HL-60 (cell line): ENCODE data around the gene HS3ST5.

Experiments used
- DNase-seq, 2 experiments: peaks; one replicate each; pipeline ENCODE4 v3.0.0-alpha.2; 2010 to 2020; ENCODE audit warnings: low read depth in 1 of 2, low spot score in 1 of 2
- H3K27ac ChIP-seq: fragments of 250-450 bp; sonication (Bioruptor Pico); replicated peaks from 2 replicates; pipeline ENCODE4 v1.5.1; 2020; ENCODE audit warnings: mild to moderate bottlenecking, moderate library complexity
- H3K27me3 ChIP-seq: fragments of 250-450 bp; sonication (Bioruptor Pico); 2 replicates; pipeline ENCODE4 v1.5.1; 2021; ENCODE audit warnings: mild to moderate bottlenecking, moderate library complexity; ENCODE audit not compliant: insufficient read depth, poor library complexity, severe bottlenecking
- H3K4me3 ChIP-seq: replicated peaks from 2 replicates; pipeline ENCODE4 v1.5.1; 2011; ENCODE audit warnings: mild to moderate bottlenecking, control low read depth, low read length; ENCODE audit not compliant: insufficient read depth
- GABPA ChIP-seq: IDR thresholded peaks from 2 replicates; pipeline ENCODE4 v1.6.1; 2012; ENCODE audit warnings: low read depth
- POLR2AphosphoS5 ChIP-seq: IDR thresholded peaks from 2 replicates; pipeline ENCODE4 v1.6.1; 2012; ENCODE audit warnings: low read depth
- SPI1 ChIP-seq: IDR thresholded peaks from 2 replicates; pipeline ENCODE4 v1.6.1; 2012; ENCODE audit warnings: low read depth, mild to moderate bottlenecking, borderline replicate concordance
- TF ChIP-seq, protein P1 (sequence below): IDR thresholded peaks from one replicate; pipeline ENCODE4 v1.5.1; 2011; ENCODE audit warnings: low read length, control low read depth, inconsistent platforms; ENCODE audit not compliant: insufficient read depth
- TF ChIP-seq, protein P2 (sequence below): IDR thresholded peaks from 2 replicates; pipeline ENCODE4 v1.6.1; 2012; ENCODE audit warnings: low read depth; ENCODE audit not compliant: insufficient replicate concordance

Gene HS3ST5

DNA sequence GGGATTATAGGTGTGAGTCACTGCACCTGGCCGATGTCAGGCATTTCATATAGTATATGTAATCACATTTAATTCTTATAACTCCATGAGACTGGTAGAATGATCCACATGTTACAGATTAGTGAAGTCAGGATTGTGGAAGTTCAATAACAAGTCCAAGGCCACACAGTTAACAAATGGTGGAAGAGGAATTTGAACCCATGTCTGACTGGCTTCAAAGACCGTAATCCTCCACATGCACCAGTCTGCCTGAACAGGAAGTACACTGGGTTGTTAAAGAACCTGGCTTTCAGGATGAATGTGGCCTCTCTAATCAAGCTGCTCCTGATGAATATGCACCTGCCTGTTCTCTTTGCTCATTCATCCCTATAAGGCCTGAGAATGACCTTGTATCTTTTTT is 249.9 kb downstream of the HS3ST5 start:
- no peak for TF ChIP-seq GABPA
- TF ChIP-seq, protein P1, sequence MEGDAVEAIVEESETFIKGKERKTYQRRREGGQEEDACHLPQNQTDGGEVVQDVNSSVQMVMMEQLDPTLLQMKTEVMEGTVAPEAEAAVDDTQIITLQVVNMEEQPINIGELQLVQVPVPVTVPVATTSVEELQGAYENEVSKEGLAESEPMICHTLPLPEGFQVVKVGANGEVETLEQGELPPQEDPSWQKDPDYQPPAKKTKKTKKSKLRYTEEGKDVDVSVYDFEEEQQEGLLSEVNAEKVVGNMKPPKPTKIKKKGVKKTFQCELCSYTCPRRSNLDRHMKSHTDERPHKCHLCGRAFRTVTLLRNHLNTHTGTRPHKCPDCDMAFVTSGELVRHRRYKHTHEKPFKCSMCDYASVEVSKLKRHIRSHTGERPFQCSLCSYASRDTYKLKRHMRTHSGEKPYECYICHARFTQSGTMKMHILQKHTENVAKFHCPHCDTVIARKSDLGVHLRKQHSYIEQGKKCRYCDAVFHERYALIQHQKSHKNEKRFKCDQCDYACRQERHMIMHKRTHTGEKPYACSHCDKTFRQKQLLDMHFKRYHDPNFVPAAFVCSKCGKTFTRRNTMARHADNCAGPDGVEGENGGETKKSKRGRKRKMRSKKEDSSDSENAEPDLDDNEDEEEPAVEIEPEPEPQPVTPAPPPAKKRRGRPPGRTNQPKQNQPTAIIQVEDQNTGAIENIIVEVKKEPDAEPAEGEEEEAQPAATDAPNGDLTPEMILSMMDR, result no peak

DNA sequence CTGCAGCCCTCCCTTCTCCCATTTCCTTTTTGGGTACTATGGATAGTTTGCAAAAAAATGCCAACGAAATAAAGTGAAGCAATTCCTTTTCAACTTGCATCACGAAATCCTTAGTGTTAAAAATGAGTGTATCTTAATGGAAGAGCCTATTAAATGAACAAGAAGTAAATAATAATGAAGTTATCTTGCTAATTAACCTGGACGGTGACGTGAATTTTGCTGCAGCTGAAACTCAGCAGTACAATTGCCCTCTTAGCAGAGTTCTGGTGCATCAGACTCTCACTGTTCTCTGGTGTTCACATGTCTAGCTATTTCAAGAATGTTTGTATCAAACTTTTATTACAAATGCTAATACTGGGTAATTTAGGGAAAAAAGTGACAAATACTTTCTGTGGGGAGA is 252.2 kb downstream of the HS3ST5 start:
- TF ChIP-seq POLR2AphosphoS5, result no peak
- TF ChIP-seq, protein P2, sequence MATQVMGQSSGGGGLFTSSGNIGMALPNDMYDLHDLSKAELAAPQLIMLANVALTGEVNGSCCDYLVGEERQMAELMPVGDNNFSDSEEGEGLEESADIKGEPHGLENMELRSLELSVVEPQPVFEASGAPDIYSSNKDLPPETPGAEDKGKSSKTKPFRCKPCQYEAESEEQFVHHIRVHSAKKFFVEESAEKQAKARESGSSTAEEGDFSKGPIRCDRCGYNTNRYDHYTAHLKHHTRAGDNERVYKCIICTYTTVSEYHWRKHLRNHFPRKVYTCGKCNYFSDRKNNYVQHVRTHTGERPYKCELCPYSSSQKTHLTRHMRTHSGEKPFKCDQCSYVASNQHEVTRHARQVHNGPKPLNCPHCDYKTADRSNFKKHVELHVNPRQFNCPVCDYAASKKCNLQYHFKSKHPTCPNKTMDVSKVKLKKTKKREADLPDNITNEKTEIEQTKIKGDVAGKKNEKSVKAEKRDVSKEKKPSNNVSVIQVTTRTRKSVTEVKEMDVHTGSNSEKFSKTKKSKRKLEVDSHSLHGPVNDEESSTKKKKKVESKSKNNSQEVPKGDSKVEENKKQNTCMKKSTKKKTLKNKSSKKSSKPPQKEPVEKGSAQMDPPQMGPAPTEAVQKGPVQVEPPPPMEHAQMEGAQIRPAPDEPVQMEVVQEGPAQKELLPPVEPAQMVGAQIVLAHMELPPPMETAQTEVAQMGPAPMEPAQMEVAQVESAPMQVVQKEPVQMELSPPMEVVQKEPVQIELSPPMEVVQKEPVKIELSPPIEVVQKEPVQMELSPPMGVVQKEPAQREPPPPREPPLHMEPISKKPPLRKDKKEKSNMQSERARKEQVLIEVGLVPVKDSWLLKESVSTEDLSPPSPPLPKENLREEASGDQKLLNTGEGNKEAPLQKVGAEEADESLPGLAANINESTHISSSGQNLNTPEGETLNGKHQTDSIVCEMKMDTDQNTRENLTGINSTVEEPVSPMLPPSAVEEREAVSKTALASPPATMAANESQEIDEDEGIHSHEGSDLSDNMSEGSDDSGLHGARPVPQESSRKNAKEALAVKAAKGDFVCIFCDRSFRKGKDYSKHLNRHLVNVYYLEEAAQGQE, result no peak
- TF ChIP-seq, protein P1, result no peak
- TF ChIP-seq GABPA, result no peak
- TF ChIP-seq SPI1, result no peak
- Histone ChIP-seq H3K27ac (no peak overlapping the region), H3K4me3 (no peak overlapping the region), H3K27me3 (no peaks in the 10 kb centered on the region)
- DNase-seq, result no peak

More for the DNA sequence above, 249.9 kb downstream of the HS3ST5 start:
- Histone ChIP-seq H3K27me3 (no peaks in the 10 kb centered on the region), H3K4me3 (no peak overlapping the region), H3K27ac (no peak overlapping the region)
- no peak for DNase-seq

DNA sequence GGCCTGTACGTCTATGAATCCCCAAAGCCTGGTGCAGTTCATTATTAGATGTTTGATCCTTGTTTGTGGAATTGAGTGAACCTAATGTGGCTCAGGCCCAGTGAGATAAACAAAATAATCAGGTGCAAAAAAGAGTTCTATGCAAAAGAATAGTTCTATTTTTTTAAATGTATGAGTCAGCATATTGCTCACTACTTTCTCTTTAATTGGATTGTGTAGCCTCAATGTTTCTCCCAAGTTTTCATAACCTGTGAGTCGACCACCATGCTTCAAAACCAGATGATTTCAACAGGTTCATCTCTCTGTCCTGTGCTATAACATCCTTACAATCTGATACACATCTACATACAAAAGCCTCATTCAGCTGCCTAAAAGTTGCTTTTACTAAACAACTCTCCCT is 255.3 kb downstream of the HS3ST5 start:
- TF ChIP-seq GABPA (no peak), SPI1 (no peak), POLR2AphosphoS5 (no peak)
- TF ChIP-seq, protein P1, result no peak
- TF ChIP-seq, protein P2, result no peak
- DNase-seq, result no peak

DNA sequence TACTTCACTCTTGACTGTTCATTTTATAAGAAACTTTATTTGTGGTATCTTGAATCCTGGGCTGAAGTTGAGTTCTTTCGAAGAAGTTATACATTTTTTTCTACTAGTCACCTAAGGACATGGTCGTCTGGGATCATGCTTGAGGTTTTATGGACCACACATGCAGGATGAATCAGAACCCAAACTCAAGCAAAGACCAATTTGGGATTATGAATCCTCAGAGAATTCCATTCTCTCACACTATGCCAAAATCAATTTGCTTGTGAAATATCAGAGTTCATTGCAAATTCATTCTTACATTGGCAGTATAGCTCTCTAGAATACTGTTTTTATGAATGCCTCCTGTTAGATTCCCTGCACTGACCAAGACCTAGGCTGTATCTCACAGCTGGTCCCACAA is 257.6 kb downstream of the HS3ST5 start:
- Histone ChIP-seq H3K27me3 (no peaks in the 10 kb centered on the region), H3K27ac (no peak overlapping the region), H3K4me3 (no peak overlapping the region)
- TF ChIP-seq GABPA (no peak), SPI1 (no peak), POLR2AphosphoS5 (no peak)
- TF ChIP-seq, protein P1, result no peak
- TF ChIP-seq, protein P2, result no peak
- DNase-seq, result no peak

More for the DNA sequence above, 255.3 kb downstream of the HS3ST5 start:
- no peaks in the 10 kb centered on the region for H3K27me3 ChIP-seq
- H3K27ac ChIP-seq, result no peak overlapping the region
- no peak overlapping the region for H3K4me3 ChIP-seq
